HG03095 (cell line): ENCODE data around the gene TEC.
"Not testable (repeated sequence)": the region's sequence is repeated elsewhere in the genome, so short reads cannot be mapped to it uniquely, and the experiment has no call there.

Experiments used
- ATAC-seq: cut with Tn5 transposase; IDR thresholded peaks from one replicate; pipeline ENCODE4 v1.9.1; 2021; ENCODE audit warnings: moderate library complexity; ENCODE audit not compliant: unreplicated experiment

The TEC gene

GRCh38 chr4:48268956-48269860, at the start of gene TEC:
Gene TEC (minus strand): TSS chr4:48269838. CDS start chr4:48228614, 41,224 bp downstream.
- peak; percentile 16 for ATAC-seq

GRCh38 chr4:48315728-48316630, 46.3 kb upstream of the TEC start:
- peak; percentile 73 for ATAC-seq

- not testable (repeated sequence) for ATAC-seq
Observed at GRCh38 chr4:48314746-48315145, 45.1 kb upstream of the TEC start.

- ATAC-seq, result no peak
Observed at GRCh38 chr4:48311896-48312295, 42.3 kb upstream of the TEC start.

GRCh38 chr4:48308901-48309300, 39.3 kb upstream of the TEC start:
- ATAC-seq, result no peak

- ATAC-seq, result no peak
Observed at GRCh38 chr4:48307528-48307927, 37.9 kb upstream of the TEC start.

GRCh38 chr4:48305508-48305907, 35.9 kb upstream of the TEC start:
- ATAC-seq, result no peak

- ATAC-seq, result no peak
Observed at GRCh38 chr4:48300004-48300403, 30.4 kb upstream of the TEC start.

GRCh38 chr4:48299560-48299959, 29.9 kb upstream of the TEC start:
- ATAC-seq, result no peak

GRCh38 chr4:48297256-48297846, 27.7 kb upstream of the TEC start:
- no peak for ATAC-seq

GRCh38 chr4:48296365-48296764, 26.7 kb upstream of the TEC start:
- peak; percentile 91 for ATAC-seq

- no peak for ATAC-seq
Observed at GRCh38 chr4:48295116-48295515, 25.5 kb upstream of the TEC start.

GRCh38 chr4:48292218-48292790, 22.7 kb upstream of the TEC start:
- not testable (repeated sequence) for ATAC-seq

GRCh38 chr4:48290146-48290772, 20.6 kb upstream of the TEC start:
- ATAC-seq, result no peak

GRCh38 chr4:48286060-48286459, 16.4 kb upstream of the TEC start:
- not testable (repeated sequence) for ATAC-seq

GRCh38 chr4:48285640-48286039, 16.0 kb upstream of the TEC start:
- ATAC-seq, result not testable (repeated sequence)

GRCh38 chr4:48275686-48276085, 6.0 kb upstream of the TEC start:
- no peak for ATAC-seq

GRCh38 chr4:48275247-48275646, 5.6 kb upstream of the TEC start:
- ATAC-seq, result no peak

GRCh38 chr4:48271626-48272025, 2.0 kb upstream of the TEC start:
- ATAC-seq, result no peak

GRCh38 chr4:48270951-48271473, 1.4 kb upstream of the TEC start:
- peak; percentile 24 for ATAC-seq
